ENCODE data around the gene MSX2.

MSX2 gene

GRCh38 chr5:174773371-174773770, 49.0 kb downstream of the MSX2 start:
- no peak for DNase-seq (ENCODE audit: low read depth in 3 of 3, low spot score in 1 of 3)

GRCh38 chr5:174775081-174775480, 50.7 kb downstream of the MSX2 start:
- DNase-seq (ENCODE audit: low read depth in 3 of 3, low spot score in 1 of 3): no peak

- DNase-seq (ENCODE audit: low read depth in 3 of 3, low spot score in 1 of 3): no peak
Observed at GRCh38 chr5:174777111-174777510, 52.7 kb downstream of the MSX2 start.

DNA sequence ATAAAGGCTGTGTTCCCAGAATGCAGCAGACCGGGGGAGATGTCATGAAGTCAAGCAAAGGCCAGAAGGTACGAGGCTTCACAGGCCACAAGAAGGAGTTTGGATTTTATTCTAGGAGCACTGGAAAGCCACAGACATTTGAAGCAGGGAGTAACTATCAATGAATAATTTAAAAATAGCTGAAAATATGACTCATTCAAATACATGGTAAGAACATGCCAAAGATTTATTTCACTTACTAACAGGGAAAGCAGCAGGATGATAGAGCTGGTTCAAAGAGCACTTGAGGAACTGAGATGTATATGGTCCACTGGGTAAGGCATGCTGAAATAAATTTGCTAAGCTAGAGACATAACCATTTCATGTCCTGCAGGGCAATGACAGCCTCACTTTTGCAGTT, 53.2 kb downstream of the MSX2 start:
- no peak for DNase-seq (ENCODE audit: low read depth in 3 of 3, low spot score in 1 of 3)

Measured in stimulated activated CD4-positive, alpha-beta T cell treated with anti-CD3 and anti-CD28 coated beads, TNF-alpha, amount 100 ng/mL, for 1 hour (primary cell).